ENCODE measurements around the gene SLAMF9.

Gene SLAMF9

GRCh38 chr1:159935719-159936272 is 18.2 kb downstream of the SLAMF9 start:
- no peak for DNase-seq (ENCODE audit: low read depth)
- TF ChIP-seq CTCF (IDR thresholded peaks at IDR 0.05; ENCODE audit: low read length, missing control alignments) = no peak
- H3K4me3 ChIP-seq (replicated peaks; ENCODE audit: low read depth, low read length) = no peak overlapping the region

- no peak for DNase-seq (ENCODE audit: low read depth)
- H3K4me3 ChIP-seq (replicated peaks; ENCODE audit: low read depth, low read length) = no peak overlapping the region
- TF ChIP-seq CTCF (IDR thresholded peaks at IDR 0.05; ENCODE audit: low read length, missing control alignments) = no peak
Measured at GRCh38 chr1:159935305-159935704, 18.7 kb downstream of the SLAMF9 start.

GRCh38 chr1:159934136-159935039 is 19.6 kb downstream of the SLAMF9 start:
- no peak overlapping the region for H3K4me3 ChIP-seq (replicated peaks; ENCODE audit: low read depth, low read length)
- DNase-seq (ENCODE audit: low read depth) = no peak
- no peak for TF ChIP-seq CTCF (IDR thresholded peaks at IDR 0.05; ENCODE audit: low read length, missing control alignments)

- no peak for TF ChIP-seq CTCF (IDR thresholded peaks at IDR 0.05; ENCODE audit: low read length, missing control alignments)
- no peak for DNase-seq (ENCODE audit: low read depth)
- no peak overlapping the region for H3K4me3 ChIP-seq (replicated peaks; ENCODE audit: low read depth, low read length)
Measured at GRCh38 chr1:159933347-159933746, 20.7 kb downstream of the SLAMF9 start.

- H3K4me3 ChIP-seq (replicated peaks; ENCODE audit: low read depth, low read length) = no peak overlapping the region
- DNase-seq (ENCODE audit: low read depth) = no peak
- TF ChIP-seq CTCF (IDR thresholded peaks at IDR 0.05; ENCODE audit: low read length, missing control alignments) = no peak
Measured at GRCh38 chr1:159932296-159933285, 21.4 kb downstream of the SLAMF9 start.

- H3K4me3 ChIP-seq (replicated peaks; ENCODE audit: low read depth, low read length) = no peak overlapping the region
- TF ChIP-seq CTCF (IDR thresholded peaks at IDR 0.05; ENCODE audit: low read length, missing control alignments) = no peak
- no peak for DNase-seq (ENCODE audit: low read depth)
Measured at GRCh38 chr1:159931795-159932173, 22.3 kb downstream of the SLAMF9 start.
